BJ (cell line): ENCODE results near the gene ABLIM1. TPM values are rescaled to one million over a fixed set of nuclear protein-coding genes. Genes with fewer than 3 reads are reported as not detected.

Experiments
- CTCF ChIA-PET: fragments of 350-600 bp; formaldehyde crosslinking; extraction: SDS; loops from one replicate; lab custom pipeline; 2021; ENCODE audit warnings: antibody characterized with exemption, inconsistent platforms; lab: Yijun Ruan, JAX
- POLR2A ChIA-PET: fragments of 300-600 bp; sonication (Branson Sonifier 250); formaldehyde crosslinking; extraction: SDS; loops from one replicate; lab custom pipeline; 2021; ENCODE audit warnings: antibody characterized with exemption; lab: Charles Lee
- DNase-seq: peaks from one replicate; pipeline ENCODE4 v3.0.0-alpha.2; 2011; ENCODE audit warnings: low read depth
- H3K27me3 ChIP-seq: 2 replicates; pipeline ENCODE4 v1.6.0; 2011; ENCODE audit warnings: low read length; ENCODE audit not compliant: control insufficient read depth, insufficient read depth
- H3K36me3 ChIP-seq: 2 replicates; pipeline ENCODE4 v1.5.1; 2011; ENCODE audit warnings: low read length; ENCODE audit not compliant: control insufficient read depth, insufficient read depth
- H3K4me3 ChIP-seq: 2 replicates; pipeline ENCODE4 v1.5.1; 2011; ENCODE audit warnings: low read depth, mild to moderate bottlenecking, control low read depth, low read length
- CTCF ChIP-seq: IDR thresholded peaks from 2 replicates; pipeline ENCODE4 v1.5.1; 2011; ENCODE audit warnings: low read depth, mild to moderate bottlenecking, control low read depth, inconsistent platforms, low read length, moderate library complexity; ENCODE audit not compliant: insufficient read depth
- polyA plus RNA-seq: library from polyadenylated mRNA; depleted of rRNA; stranded (reverse); fragments of >200 nt; gene quantifications from 2 replicates; pipeline ENCODE4 v1.2.3, GENCODE V29; 2011

ABLIM1 gene
- polyA plus RNA-seq, 1 experiment = 14.4 TPM

GRCh38 chr10:114581071-114581470 lies 77.0 kb downstream of the ABLIM1 start:
- Histone ChIP-seq H3K27me3 (no peaks in the 10 kb centered on the region), H3K4me3 (no peak overlapping the region), H3K36me3 (no peaks in the 10 kb centered on the region)
- ChIA-PET POLR2A (no interaction called here), CTCF (no interaction called here)
- TF ChIP-seq CTCF = no peak
- no peak for DNase-seq

- H3K36me3 ChIP-seq = no peaks in the 10 kb centered on the region
- POLR2A ChIA-PET = no interaction called here
Observed at GRCh38 chr10:114577133-114577532, 80.9 kb downstream of the ABLIM1 start.

GRCh38 chr10:114576716-114577115 lies 81.4 kb downstream of the ABLIM1 start:
- H3K4me3 ChIP-seq = no peak overlapping the region
- DNase-seq = no peak
- no peaks in the 10 kb centered on the region for H3K36me3 ChIP-seq
- H3K27me3 ChIP-seq = no peaks in the 10 kb centered on the region
- ChIA-PET CTCF (interaction anchor here (1.2 kb wide), 1 partner anchor 17 kb away, joined by 3 read pairs; no protein-coding TSS in a partner anchor), POLR2A (no interaction called here)
- no peak for TF ChIP-seq CTCF

More at GRCh38 chr10:114577133-114577532, 80.9 kb downstream of the ABLIM1 start:
- peak; percentile 71 for DNase-seq
- Histone ChIP-seq H3K4me3 (no peak overlapping the region), H3K27me3 (no peaks in the 10 kb centered on the region)
- TF ChIP-seq CTCF = no peak
- CTCF ChIA-PET = interaction anchor here (1.2 kb wide), 1 partner anchor 17 kb away, joined by 3 read pairs; no protein-coding TSS in a partner anchor

- H3K36me3 ChIP-seq = no peaks in the 10 kb centered on the region
- no peak overlapping the region for H3K4me3 ChIP-seq
- ChIA-PET POLR2A (no interaction called here), CTCF (no interaction called here)
- H3K27me3 ChIP-seq = no peaks in the 10 kb centered on the region
- DNase-seq = no peak
- no peak for TF ChIP-seq CTCF
Observed at GRCh38 chr10:114576132-114576487, 82.0 kb downstream of the ABLIM1 start.

GRCh38 chr10:114575417-114576131 lies 82.5 kb downstream of the ABLIM1 start:
- Histone ChIP-seq H3K27me3 (no peaks in the 10 kb centered on the region), H3K4me3 (no peak overlapping the region), H3K36me3 (no peaks in the 10 kb centered on the region)
- POLR2A ChIA-PET = no interaction called here
- CTCF ChIA-PET = interaction anchor here (0.6 to 1.1 kb wide), 2 partner anchors 34 to 128 kb away, joined by 3 read pairs; no protein-coding TSS in a partner anchor
- TF ChIP-seq CTCF = no peak
- DNase-seq = no peak
